ENCODE data around the gene BST1. TPM values are rescaled to one million over a fixed set of nuclear protein-coding genes. Genes with fewer than 3 reads are reported as not detected.

BST1 gene, protein sequence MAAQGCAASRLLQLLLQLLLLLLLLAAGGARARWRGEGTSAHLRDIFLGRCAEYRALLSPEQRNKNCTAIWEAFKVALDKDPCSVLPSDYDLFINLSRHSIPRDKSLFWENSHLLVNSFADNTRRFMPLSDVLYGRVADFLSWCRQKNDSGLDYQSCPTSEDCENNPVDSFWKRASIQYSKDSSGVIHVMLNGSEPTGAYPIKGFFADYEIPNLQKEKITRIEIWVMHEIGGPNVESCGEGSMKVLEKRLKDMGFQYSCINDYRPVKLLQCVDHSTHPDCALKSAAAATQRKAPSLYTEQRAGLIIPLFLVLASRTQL
- polyA plus RNA-seq (0.58 to 1.2 TPM (median 1.1 TPM) in 3 replicates), polyA minus RNA-seq (0.20 to 0.54 TPM (median 0.43 TPM) in 3 replicates)
- polyA plus RNA-seq (2011; ENCODE audit: low read depth), result 0.37 TPM
- polyA plus RNA-seq (2011; cell fraction: cytosol; rRNA removed), result 0.64 and 1.1 TPM in 2 replicates
- 0.33 and 0.88 TPM in 2 replicates for polyA plus RNA-seq (2011; cell fraction: nucleus; rRNA removed)
- 0.83 and 1.3 TPM in 2 replicates for polyA plus RNA-seq (2012; ENCODE audit: low replicate concordance)
- not detected for polyA minus RNA-seq (2011; cell fraction: cytosol; rRNA and poly(A)+ RNA removed)
- 0.54 TPM in 1 of 2 replicates, not detected in the other for polyA minus RNA-seq (2011; cell fraction: nucleus; rRNA and poly(A)+ RNA removed)

DNA sequence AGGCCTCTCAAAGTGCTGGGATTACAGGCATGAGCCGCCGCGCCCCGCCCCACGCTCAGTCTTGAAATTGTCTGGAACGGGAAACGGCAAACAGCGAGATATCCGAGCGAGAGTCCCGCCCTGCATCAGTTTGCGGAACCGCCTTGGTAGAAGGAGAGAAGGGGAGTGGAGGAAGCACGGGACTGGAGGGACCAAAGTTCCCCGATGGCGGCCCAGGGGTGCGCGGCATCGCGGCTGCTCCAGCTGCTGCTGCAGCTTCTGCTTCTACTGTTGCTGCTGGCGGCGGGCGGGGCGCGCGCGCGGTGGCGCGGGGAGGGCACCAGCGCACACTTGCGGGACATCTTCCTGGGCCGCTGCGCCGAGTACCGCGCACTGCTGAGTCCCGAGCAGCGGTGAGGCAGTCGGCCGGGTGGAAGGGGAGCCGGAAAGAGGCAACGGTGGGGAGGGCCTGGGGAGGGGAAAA, at the start of gene BST1:
Gene BST1 (plus strand): TSS at position 125 of the 463 bp plus-strand sequence. CDS start 80 bp downstream, at position 205.
- Histone ChIP-seq H3K79me2 (ENCODE audit: control insufficient read depth, insufficient read depth, low read length) (no peaks in the 10 kb centered on the region), H3K36me3 (ENCODE audit: control insufficient read depth in 2 of 2, extremely low read depth in 1 of 2, insufficient read depth in 2 of 2, low read length in 2 of 2) (no peaks in the 10 kb centered on the region), H3K9ac (ENCODE audit: control insufficient read depth, extremely low read depth, insufficient read depth, low read length) (peak within 1 kb of the TSS; percentile 47), H4K20me1 (ENCODE audit: control insufficient read depth, extremely low read depth, insufficient read depth, low read length) (no peaks in the 10 kb centered on the region), H3K4me1 (ENCODE audit: control insufficient read depth, extremely low read depth, insufficient read depth, low read length) (peaks cover 8% of the 10 kb centered on the region), H3K9me1 (ENCODE audit: control insufficient read depth, extremely low read depth, insufficient read depth, low read length) (no peaks in the 10 kb centered on the region), H3K27me3 (ENCODE audit: control insufficient read depth, extremely low read depth, insufficient read depth, low read length) (no peaks in the 10 kb centered on the region), H2AFZ (ENCODE audit: control insufficient read depth, low read length) (peak within 1 kb of the TSS; percentile 87), H3K27ac (ENCODE audit: control insufficient read depth, insufficient read depth, low read length) (no peak within 1 kb of the TSS), H3K4me2 (ENCODE audit: control insufficient read depth, extremely low read depth, insufficient read depth, low read depth, low read length) (peak within 1 kb of the TSS; percentile 81), H3K9me3 (ENCODE audit: control insufficient read depth, low read depth, low read length) (peaks cover 1% of the 10 kb centered on the region), H3K4me3 (ENCODE audit: control insufficient read depth in 2 of 3, extremely low read depth in 1 of 3, insufficient read depth in 2 of 3, low read depth in 1 of 3, low read length in 3 of 3) (peak within 1 kb of the TSS; percentile 12 to 66 (median 48))
- no peak for TF ChIP-seq EZH2 (IDR thresholded peaks at IDR 0.05; ENCODE audit: low read length)
- TF ChIP-seq, protein P1, sequence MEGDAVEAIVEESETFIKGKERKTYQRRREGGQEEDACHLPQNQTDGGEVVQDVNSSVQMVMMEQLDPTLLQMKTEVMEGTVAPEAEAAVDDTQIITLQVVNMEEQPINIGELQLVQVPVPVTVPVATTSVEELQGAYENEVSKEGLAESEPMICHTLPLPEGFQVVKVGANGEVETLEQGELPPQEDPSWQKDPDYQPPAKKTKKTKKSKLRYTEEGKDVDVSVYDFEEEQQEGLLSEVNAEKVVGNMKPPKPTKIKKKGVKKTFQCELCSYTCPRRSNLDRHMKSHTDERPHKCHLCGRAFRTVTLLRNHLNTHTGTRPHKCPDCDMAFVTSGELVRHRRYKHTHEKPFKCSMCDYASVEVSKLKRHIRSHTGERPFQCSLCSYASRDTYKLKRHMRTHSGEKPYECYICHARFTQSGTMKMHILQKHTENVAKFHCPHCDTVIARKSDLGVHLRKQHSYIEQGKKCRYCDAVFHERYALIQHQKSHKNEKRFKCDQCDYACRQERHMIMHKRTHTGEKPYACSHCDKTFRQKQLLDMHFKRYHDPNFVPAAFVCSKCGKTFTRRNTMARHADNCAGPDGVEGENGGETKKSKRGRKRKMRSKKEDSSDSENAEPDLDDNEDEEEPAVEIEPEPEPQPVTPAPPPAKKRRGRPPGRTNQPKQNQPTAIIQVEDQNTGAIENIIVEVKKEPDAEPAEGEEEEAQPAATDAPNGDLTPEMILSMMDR (optimal IDR thresholded peaks at IDR 0.05 in 1 of 3, IDR thresholded peaks at IDR 0.05 in 1 of 3, conservative IDR thresholded peaks at IDR 0.05 in 1 of 3; ENCODE audit: extremely low read depth in 1 of 3, insufficient read depth in 2 of 3, low read length in 3 of 3), result no peak
- no peak for DNase-seq (ENCODE audit: low read depth, low spot score)
- no peak for FAIRE-seq
- dilution Hi-C loops (cut with MboI; ENCODE audit: extremely low pct_ligation_motif_present, low sequenced_read_pairs), result no loop called here

DNA sequence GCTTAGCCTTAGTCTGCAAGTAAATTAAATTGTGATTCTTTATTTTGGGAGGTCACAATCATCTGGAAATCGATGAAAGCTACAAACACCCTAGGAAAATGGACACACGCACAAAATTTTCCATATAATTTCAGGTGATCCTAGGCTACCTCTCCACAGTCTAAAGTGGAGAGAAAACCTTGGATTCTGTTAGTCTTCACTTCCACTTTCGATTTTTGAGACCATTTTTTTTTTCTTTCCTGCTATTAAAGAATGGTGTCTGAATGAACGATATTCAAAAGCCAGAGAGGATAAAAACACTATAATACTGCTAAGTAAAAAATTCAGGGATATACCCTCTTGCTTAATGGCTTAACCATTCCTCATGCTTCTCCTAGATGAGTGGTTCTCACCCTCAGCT, 49.4 kb upstream of the BST1 start:
- Histone ChIP-seq H2AFZ (ENCODE audit: control insufficient read depth, low read length) (no peak overlapping the region), H3K9me1 (ENCODE audit: control insufficient read depth, extremely low read depth, insufficient read depth, low read length) (no peaks in the 10 kb centered on the region), H3K9me3 (ENCODE audit: control insufficient read depth, low read depth, low read length) (no peaks in the 10 kb centered on the region), H3K36me3 (ENCODE audit: control insufficient read depth in 2 of 2, extremely low read depth in 1 of 2, insufficient read depth in 2 of 2, low read length in 2 of 2) (peaks cover 2 to 3% of the 10 kb centered on the region in 2 experiments), H3K4me2 (ENCODE audit: control insufficient read depth, extremely low read depth, insufficient read depth, low read depth, low read length) (peak overlapping the region; percentile 73), H3K4me1 (ENCODE audit: control insufficient read depth, extremely low read depth, insufficient read depth, low read length) (peaks cover 35% of the 10 kb centered on the region), H3K27me3 (ENCODE audit: control insufficient read depth, extremely low read depth, insufficient read depth, low read length) (no peaks in the 10 kb centered on the region), H3K9ac (ENCODE audit: control insufficient read depth, extremely low read depth, insufficient read depth, low read length) (peak overlapping the region; percentile 95), H4K20me1 (ENCODE audit: control insufficient read depth, extremely low read depth, insufficient read depth, low read length) (peaks cover 8% of the 10 kb centered on the region), H3K27ac (ENCODE audit: control insufficient read depth, insufficient read depth, low read length) (peak overlapping the region; percentile 97), H3K4me3 (ENCODE audit: control insufficient read depth in 2 of 3, extremely low read depth in 1 of 3, insufficient read depth in 2 of 3, low read depth in 1 of 3, low read length in 3 of 3) (peak overlapping the region; percentile 70 to 84 (median 83)), H3K79me2 (ENCODE audit: control insufficient read depth, insufficient read depth, low read length) (peaks cover 65% of the 10 kb centered on the region)
- no peak for FAIRE-seq
- dilution Hi-C loops (cut with MboI; ENCODE audit: extremely low pct_ligation_motif_present, low sequenced_read_pairs), result no loop called here
- no peak for DNase-seq (ENCODE audit: low read depth, low spot score)
- TF ChIP-seq EZH2 (IDR thresholded peaks at IDR 0.05; ENCODE audit: low read length), result no peak
- TF ChIP-seq, protein P1 (optimal IDR thresholded peaks at IDR 0.05 in 1 of 3, IDR thresholded peaks at IDR 0.05 in 1 of 3, conservative IDR thresholded peaks at IDR 0.05 in 1 of 3; ENCODE audit: extremely low read depth in 1 of 3, insufficient read depth in 2 of 3, low read length in 3 of 3), result no peak
